ENCODE results near the gene HUNK.
"Not testable (repeated sequence)": the region's sequence is repeated elsewhere in the genome, so short reads cannot be mapped to it uniquely, and the experiment has no call there.

The HUNK gene

GRCh38 chr21:31924548-31924947, 51.7 kb downstream of the HUNK start:
- DNase-seq = no peak

GRCh38 chr21:31926498-31926897, 53.7 kb downstream of the HUNK start:
- DNase-seq = no peak

- no peak for DNase-seq
These were observed 55.0 kb downstream of the HUNK start for GRCh38 chr21:31927689-31928353.

DNA sequence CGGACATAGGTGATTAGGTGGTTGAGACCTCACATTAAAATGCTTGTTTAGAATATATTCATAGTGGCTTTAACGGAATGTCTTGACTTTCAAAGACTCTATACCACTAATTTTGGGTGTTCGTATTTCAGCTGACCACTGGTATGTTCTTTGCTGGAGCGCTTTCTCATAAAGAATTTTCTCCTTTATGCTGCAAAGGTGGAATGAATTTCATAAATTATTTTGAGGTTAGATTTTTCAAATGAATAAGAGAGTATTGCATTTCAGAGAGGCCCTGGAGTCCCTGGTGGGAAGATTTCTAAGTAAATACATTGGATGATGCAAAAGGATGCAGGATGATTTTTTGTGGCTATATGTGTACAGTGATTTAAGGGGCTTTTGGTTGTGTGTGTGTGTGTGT, 55.8 kb downstream of the HUNK start:
- DNase-seq = no peak

DNA sequence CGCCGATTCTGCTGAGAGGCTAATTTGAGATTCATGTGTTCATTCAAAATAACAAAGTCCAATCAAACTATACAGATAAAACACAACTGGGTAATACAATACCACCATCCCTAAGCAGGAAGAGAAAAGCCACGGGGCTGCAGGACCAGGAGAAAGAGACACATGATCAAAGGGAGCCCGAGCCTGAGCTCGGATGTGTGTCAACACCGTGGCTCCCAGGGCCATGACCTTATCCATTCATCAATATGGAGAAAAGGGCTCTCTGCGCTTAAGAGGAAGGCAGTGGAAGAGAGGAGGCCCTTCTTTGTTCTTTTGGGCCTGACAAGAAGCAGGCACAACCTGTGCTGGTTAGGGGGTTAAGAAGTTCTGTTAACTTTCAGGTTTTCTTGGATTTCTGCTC, 56.7 kb downstream of the HUNK start:
- no peak for DNase-seq

- DNase-seq = no peak
These were observed 57.2 kb downstream of the HUNK start for GRCh38 chr21:31930001-31930400.

- DNase-seq = no peak
These were observed 59.0 kb downstream of the HUNK start for GRCh38 chr21:31931644-31932469.

- DNase-seq = no peak
These were observed 59.6 kb downstream of the HUNK start for GRCh38 chr21:31932470-31932764.

- no peak for DNase-seq
These were observed 64.5 kb downstream of the HUNK start for GRCh38 chr21:31937303-31937702.

- DNase-seq = no peak
These were observed 65.8 kb downstream of the HUNK start for GRCh38 chr21:31938330-31939301.

DNA sequence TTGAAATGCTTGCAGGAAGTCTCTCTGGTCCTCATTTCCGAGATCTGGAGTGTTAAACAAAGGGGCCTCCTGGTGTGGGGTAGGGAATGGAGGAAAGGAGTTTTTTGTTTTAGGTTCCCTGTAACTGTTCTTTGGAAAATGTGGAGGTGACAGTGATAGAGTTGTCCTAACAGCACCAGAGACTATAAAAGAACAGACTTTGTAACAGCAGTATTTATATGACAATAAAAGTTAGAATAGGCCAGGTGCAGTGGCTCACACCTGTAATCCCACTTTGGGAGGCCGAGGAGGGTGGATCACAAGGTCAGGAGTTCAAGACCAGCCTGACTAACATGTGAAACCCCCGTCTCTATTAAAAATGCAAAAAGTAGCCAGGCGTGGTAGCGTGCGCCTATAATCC, 68.9 kb downstream of the HUNK start:
- no peak for DNase-seq

- DNase-seq = no peak
These were observed 70.7 kb downstream of the HUNK start for GRCh38 chr21:31943561-31943960.

- DNase-seq = no peak
These were observed 72.3 kb downstream of the HUNK start for GRCh38 chr21:31945141-31945540.

DNA sequence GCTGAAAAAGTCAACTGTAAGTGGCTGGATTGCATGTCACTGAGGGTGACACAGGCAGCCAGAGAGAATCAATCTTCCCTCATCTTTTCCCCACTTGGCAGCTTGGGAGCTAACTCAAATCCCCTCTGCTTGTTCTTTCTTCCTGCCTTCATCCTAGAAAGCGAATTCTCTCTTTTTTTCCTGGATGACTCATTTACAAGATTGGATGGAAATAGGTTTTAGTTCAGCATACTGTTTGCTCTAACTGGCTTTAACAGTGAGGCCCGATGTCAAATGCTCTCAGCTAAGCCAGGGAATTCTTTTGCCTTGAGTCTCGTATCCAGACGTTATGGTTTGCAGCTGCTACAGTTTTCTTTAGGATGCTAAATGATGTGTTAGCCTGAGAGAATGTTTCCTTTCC, 72.7 kb downstream of the HUNK start:
- DNase-seq = no peak

DNA sequence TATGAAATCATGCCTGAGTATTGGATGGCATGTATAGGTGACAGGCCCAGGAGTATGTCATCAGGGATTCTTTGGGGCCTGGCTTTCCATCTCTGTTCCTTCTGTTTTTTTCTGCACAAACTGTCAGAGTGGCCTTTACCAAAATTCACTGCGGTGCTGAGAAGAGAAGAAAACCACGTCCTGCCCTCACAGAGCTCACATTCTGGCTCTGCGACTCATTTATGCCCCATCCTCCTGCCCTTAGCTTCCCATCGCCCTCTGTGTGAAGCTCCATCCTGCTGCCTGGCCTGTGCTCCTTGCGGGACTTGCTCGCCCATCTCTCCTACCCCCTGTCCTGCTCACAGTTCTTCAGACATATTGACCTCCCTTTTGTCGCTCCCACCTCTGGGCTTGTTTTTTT, 73.4 kb downstream of the HUNK start:
- no peak for DNase-seq

- DNase-seq = not testable (repeated sequence)
These were observed 74.2 kb downstream of the HUNK start for GRCh38 chr21:31946876-31947550.

GRCh38 chr21:31948676-31949075, 75.9 kb downstream of the HUNK start:
- no peak for DNase-seq

GRCh38 chr21:31952828-31953227, 80.0 kb downstream of the HUNK start:
- no peak for DNase-seq

GRCh38 chr21:31957631-31958030, 84.8 kb downstream of the HUNK start:
- no peak for DNase-seq

DNA sequence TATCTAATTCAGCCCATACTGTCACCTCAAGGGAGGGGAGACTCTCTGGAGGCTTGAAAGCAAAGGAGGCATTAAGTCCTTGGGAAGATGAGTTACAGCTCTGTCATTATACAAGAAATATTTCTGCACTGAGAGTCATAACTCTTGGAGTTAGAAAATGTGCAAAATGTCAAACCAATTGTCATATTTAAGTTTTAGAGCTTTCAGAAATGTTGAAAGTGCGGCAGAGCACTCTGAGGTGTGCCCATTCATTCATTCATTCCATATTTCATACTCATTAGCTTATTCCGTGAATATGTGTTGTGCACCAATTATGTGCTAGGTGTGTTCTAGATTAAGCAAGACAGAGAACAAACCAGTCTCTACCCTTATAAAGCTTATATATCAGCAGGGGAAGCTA, 87.1 kb downstream of the HUNK start:
- DNase-seq = no peak

GRCh38 chr21:31961027-31961426, 88.2 kb downstream of the HUNK start:
- no peak for DNase-seq

- no peak for DNase-seq
These were observed 88.9 kb downstream of the HUNK start for GRCh38 chr21:31961704-31962103.

- DNase-seq = no peak
These were observed 91.9 kb downstream of the HUNK start for GRCh38 chr21:31964692-31965091.
